ENCODE data around the gene CDCA4.

DNA sequence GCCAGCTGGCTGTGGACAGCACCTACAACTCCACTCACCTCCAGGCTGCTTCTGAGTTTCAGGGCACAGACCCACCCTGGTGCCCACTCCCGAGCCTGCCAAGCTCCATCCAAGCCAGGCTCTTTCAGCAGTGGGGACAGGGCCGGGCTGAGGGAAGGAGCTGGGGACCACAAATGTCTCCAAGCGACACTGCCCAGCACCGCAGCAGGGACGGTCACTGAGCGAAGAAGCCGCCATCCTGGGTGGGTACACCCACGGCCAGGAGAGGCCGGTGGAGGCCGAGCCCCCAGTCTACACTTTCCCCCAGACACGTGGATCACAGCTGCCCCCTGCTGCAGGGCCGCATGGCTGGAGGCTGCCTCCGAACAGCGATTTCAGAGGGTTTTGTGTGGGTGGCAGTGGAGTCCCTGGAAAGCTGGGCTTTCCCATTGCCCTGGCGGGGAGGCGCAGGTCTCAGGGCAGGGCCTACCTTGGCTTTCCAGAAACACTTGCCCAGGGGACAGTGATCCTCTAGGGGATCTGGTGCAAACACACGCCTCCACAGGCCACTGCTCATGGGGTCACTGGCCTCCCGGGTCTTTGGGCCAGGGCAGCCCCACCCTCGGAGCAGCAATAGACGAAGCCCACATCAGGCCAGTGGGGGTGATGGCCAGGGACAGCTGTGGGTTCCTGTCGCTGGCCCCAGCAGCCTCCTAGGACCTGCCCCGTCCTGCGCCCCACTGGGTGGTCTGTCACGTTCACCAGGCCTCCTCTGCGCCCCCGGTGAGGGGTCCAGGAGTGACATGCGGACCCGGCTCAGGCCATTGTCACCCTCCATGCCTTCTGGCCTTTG is 45.6 kb upstream of the CDCA4 start:
- TF ChIP-seq, protein P1, sequence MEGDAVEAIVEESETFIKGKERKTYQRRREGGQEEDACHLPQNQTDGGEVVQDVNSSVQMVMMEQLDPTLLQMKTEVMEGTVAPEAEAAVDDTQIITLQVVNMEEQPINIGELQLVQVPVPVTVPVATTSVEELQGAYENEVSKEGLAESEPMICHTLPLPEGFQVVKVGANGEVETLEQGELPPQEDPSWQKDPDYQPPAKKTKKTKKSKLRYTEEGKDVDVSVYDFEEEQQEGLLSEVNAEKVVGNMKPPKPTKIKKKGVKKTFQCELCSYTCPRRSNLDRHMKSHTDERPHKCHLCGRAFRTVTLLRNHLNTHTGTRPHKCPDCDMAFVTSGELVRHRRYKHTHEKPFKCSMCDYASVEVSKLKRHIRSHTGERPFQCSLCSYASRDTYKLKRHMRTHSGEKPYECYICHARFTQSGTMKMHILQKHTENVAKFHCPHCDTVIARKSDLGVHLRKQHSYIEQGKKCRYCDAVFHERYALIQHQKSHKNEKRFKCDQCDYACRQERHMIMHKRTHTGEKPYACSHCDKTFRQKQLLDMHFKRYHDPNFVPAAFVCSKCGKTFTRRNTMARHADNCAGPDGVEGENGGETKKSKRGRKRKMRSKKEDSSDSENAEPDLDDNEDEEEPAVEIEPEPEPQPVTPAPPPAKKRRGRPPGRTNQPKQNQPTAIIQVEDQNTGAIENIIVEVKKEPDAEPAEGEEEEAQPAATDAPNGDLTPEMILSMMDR (IDR thresholded peaks at IDR 0.05; ENCODE audit: poor library complexity): no peak
- TF ChIP-seq EZH2 (IDR thresholded peaks at IDR 0.05; ENCODE audit: borderline replicate concordance) (no peak), EZH2phosphoT487 (IDR thresholded peaks at IDR 0.05; ENCODE audit: low read depth, severe bottlenecking, unreplicated experiment) (no peak)

Measured in hepatocyte (in vitro differentiated cells).